GM10248 (cell line): Measurements from ENCODE around the gene RRP15.

Experiments
- CTCF ChIA-PET: fragments of 300-600 bp; sonication (Branson Sonifier 250); formaldehyde crosslinking; extraction: SDS; loops from one replicate; lab custom pipeline; 2021; ENCODE audit warnings: antibody characterized with exemption; lab: Yijun Ruan, JAX
- POLR2A ChIA-PET: fragments of 350-650 bp; sonication (Branson Sonifier 250); formaldehyde crosslinking; extraction: SDS; loops from one replicate; lab custom pipeline; 2020; ENCODE audit warnings: antibody characterized with exemption; lab: Yijun Ruan, JAX
- DNase-seq: peaks from one replicate; pipeline ENCODE4 v3.0.0; 2012; ENCODE audit errors: extremely low spot score
- CTCF ChIP-seq: IDR thresholded peaks from 2 replicates; pipeline ENCODE4 v1.5.1; 2012; ENCODE audit warnings: mild to moderate bottlenecking, low read depth; ENCODE audit errors: extremely low read depth, missing control alignments, control extremely low read depth

The RRP15 gene

GRCh38 chr1:218254296-218254946 is 30.7 kb upstream of the RRP15 start:
- ChIA-PET CTCF (interaction anchor here (1.2 kb wide), 1 partner anchor 19 kb away, joined by 3 read pairs; no protein-coding TSS in a partner anchor), POLR2A (no interaction called here)
- DNase-seq, result no peak
- no peak for TF ChIP-seq CTCF

DNA sequence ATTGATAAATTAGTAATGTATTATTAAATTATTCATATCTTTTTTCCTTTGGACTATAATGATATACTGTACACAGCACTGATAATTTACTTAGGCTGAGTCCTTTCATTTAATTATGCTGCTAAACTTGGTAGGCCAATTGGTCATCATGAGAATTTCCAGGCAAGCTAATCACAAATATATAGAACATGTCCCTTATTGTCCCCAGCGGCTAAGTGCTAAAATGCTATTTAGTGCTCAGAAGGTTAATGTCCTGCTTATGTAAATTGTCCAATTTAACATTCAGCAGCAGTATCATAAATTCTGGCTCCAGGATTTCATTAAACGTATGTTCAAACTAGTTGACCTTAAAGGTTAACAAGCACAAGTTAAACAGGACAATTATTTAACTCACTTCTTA is 30.0 kb upstream of the RRP15 start:
- TF ChIP-seq CTCF, result no peak
- CTCF ChIA-PET, result interaction anchor here (1.2 kb wide), 1 partner anchor 20 kb away, joined by 3 read pairs; no protein-coding TSS in a partner anchor
- DNase-seq, result no peak
- POLR2A ChIA-PET, result no interaction called here

DNA sequence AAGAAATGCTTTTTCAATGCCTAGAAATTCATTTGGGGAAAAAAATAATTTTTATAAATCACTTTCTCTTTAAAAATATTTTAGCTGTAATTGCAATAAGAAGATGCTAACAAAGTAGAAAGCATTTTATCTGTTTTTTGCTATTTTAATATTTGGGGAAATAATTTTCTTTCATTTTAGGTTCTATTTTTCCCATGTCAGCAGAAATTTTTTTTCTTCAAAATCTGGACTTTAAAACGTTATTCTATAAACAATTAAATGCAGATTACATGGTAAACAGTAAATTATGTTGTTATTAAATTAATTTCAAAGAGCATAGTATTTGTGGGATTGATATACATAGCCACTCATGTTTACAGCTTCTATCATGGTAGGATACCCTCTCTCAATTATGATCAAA is 27.7 kb upstream of the RRP15 start:
- no peak for DNase-seq
- CTCF ChIA-PET, result interaction anchor here (1.1 to 1.4 kb wide), 2 partner anchors 26 to 30 kb away, joined by 3 to 4 read pairs; no protein-coding TSS in a partner anchor
- POLR2A ChIA-PET, result no interaction called here
- TF ChIP-seq CTCF, result no peak

DNA sequence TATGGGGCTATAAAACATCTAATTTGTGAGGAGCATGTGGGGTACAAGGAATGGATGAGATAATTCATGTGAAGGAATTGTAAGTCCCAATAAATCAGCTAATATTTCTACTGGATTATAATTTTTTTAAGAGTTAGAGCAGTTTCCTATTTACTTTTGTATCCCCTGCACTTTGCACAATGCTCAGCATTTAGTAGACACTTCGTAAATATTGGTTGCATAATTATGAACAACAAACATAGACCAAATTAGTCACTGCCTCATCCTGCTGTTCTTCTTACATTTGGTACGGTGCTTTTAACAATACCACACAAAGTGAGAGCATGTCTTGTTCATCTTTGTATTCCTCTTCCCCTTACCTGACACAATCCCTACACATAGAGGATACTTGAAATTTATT is 27.1 kb upstream of the RRP15 start:
- CTCF ChIA-PET, result interaction anchor here (1.1 kb wide), 1 partner anchor 25 kb away, joined by 4 read pairs; no protein-coding TSS in a partner anchor
- DNase-seq, result no peak
- POLR2A ChIA-PET, result no interaction called here
- no peak for TF ChIP-seq CTCF

- no peak for TF ChIP-seq CTCF
- CTCF ChIA-PET, result interaction anchor here (1.8 kb wide), 1 partner anchor 11 kb away, joined by 4 read pairs; no protein-coding TSS in a partner anchor
- POLR2A ChIA-PET, result no interaction called here
- DNase-seq, result no peak
Observed at GRCh38 chr1:218259339-218259738, 25.8 kb upstream of the RRP15 start.

DNA sequence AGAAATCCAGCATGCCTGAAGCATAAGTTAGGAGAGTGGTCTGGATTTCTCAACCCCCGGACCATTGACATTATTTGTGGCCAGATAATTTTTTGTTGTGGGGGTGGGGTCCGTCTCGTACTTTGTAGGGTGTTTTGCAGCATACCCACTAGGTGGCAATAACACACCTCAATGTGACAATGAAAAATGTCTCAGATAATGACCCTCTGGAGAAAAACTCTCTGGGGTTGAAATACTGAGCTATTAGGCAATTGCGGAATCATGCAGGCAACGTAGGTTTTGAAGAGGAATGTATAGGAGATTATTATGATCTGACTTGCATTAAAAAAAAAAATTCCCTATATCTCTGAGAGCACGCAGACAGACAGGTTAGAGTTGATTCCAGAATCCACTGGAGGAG is 25.3 kb upstream of the RRP15 start:
- no peak for TF ChIP-seq CTCF
- DNase-seq, result peak; percentile 21
- ChIA-PET CTCF (interaction anchor here (1.3 to 1.8 kb wide), 3 partner anchors 9 to 21 kb away, joined by 3 to 4 read pairs (median 4); no protein-coding TSS in a partner anchor), POLR2A (no interaction called here)
